Endothelial cell of umbilical vein (primary cell): Measurements from ENCODE around the gene EFHC2. TPM values are rescaled to one million over a fixed set of nuclear protein-coding genes. Genes with fewer than 3 reads are reported as not detected.

Source experiments
- BruUV-seq: library from RNA; stranded (reverse); fragments of 400-500 nt; replicated peaks from 2 replicates; lab custom pipeline; 2021; lab: Mats Ljungman, UMichigan
- CTCF ChIA-PET: fragments of 300-600, 350-600 bp; sonication (Branson Sonifier 250); formaldehyde crosslinking; loops from one replicate; lab custom pipeline; 2021; ENCODE audit warnings: antibody characterized with exemption, inconsistent platforms; lab: Charles Lee
- POLR2A ChIA-PET: fragments of 300-600, 350-600 bp; sonication (Branson Sonifier 250); formaldehyde crosslinking; loops from one replicate; lab custom pipeline; 2021; ENCODE audit warnings: antibody characterized with exemption, inconsistent platforms; lab: Charles Lee
- DNase-seq: peaks from one replicate; pipeline ENCODE4 v3.0.0-alpha.2; 2011; ENCODE audit warnings: low read depth, low spot score
- FAIRE-seq: peaks from 2 replicates; lab custom pipeline; 2011; peaks lifted over from hg19 to GRCh38; lab: Jason Lieb, UNC
- H2AFZ ChIP-seq: 2 replicates; pipeline ENCODE4 v1.6.0; 2012; ENCODE audit warnings: low read depth, low read length, control low read depth, inconsistent platforms
- H3K27ac ChIP-seq: 2 replicates; pipeline ENCODE4 v1.5.1; 2011; ENCODE audit warnings: low read depth, mild to moderate bottlenecking, control low read depth, low read length, moderate library complexity; ENCODE audit not compliant: insufficient read depth
- H3K27me3 ChIP-seq, 2 experiments: 2 replicates each; pipeline versions ENCODE4 v1.6.0 to v1.6.1; 2011; ENCODE audit warnings: low read length in 2 of 2, mixed read lengths in 1 of 2; ENCODE audit not compliant: control insufficient read depth in 2 of 2, insufficient read depth in 2 of 2
- H3K36me3 ChIP-seq, 2 experiments: 2 replicates in 1 of 2; 3 replicates in 1 of 2; pipeline ENCODE4 v1.5.1; 2011; ENCODE audit warnings: low read length in 2 of 2, mild to moderate bottlenecking in 1 of 2, moderate library complexity in 1 of 2; ENCODE audit not compliant: control insufficient read depth in 2 of 2, insufficient read depth in 2 of 2; ENCODE audit errors: extremely low read depth in 1 of 2
- H3K4me1 ChIP-seq: 3 replicates; pipeline ENCODE4 v1.5.1; 2011; ENCODE audit warnings: mild to moderate bottlenecking, low read length; ENCODE audit not compliant: control insufficient read depth, insufficient read depth; ENCODE audit errors: extremely low read depth
- H3K4me2 ChIP-seq: 2 replicates; pipeline ENCODE4 v1.6.1; 2011; ENCODE audit warnings: low read length, control low read depth, mixed read lengths; ENCODE audit not compliant: insufficient read depth
- H3K4me3 ChIP-seq, 3 experiments: fragments of 200-600 bp in 1 of 3; sonication (generic), shearing (Covaris generic) in 1 of 3; replicated peaks in 1 of 3; 2 replicates each; pipeline ENCODE4 v1.5.1; 2011 to 2016; ENCODE audit warnings: control low read depth in 3 of 3, low read length in 3 of 3, mild to moderate bottlenecking in 2 of 3, inconsistent platforms in 1 of 3, low read depth in 1 of 3, moderate library complexity in 1 of 3; ENCODE audit not compliant: insufficient read depth in 1 of 3
- H3K79me2 ChIP-seq: 2 replicates; pipeline ENCODE4 v1.6.0; 2012; ENCODE audit warnings: low read length, inconsistent platforms; ENCODE audit not compliant: control insufficient read depth, insufficient read depth
- H3K9ac ChIP-seq: replicated peaks from 2 replicates; pipeline ENCODE3; 2011; ENCODE audit warnings: low read length, control low read depth; ENCODE audit not compliant: insufficient read depth; ENCODE audit errors: extremely low read depth
- H3K9me1 ChIP-seq: replicated peaks from 3 replicates; pipeline ENCODE4 v1.6.0; 2011; ENCODE audit warnings: mild to moderate bottlenecking, low read length; ENCODE audit not compliant: control insufficient read depth, insufficient read depth; ENCODE audit errors: extremely low read depth
- H3K9me3 ChIP-seq: replicated peaks from 2 replicates; pipeline ENCODE4 v1.5.1; 2012; ENCODE audit warnings: low read length, inconsistent platforms; ENCODE audit not compliant: control insufficient read depth, insufficient read depth
- H4K20me1 ChIP-seq: replicated peaks from 2 replicates; pipeline ENCODE3; 2011; ENCODE audit warnings: mild to moderate bottlenecking, low read length; ENCODE audit not compliant: control insufficient read depth, insufficient read depth; ENCODE audit errors: extremely low read depth
- EZH2 ChIP-seq: IDR thresholded peaks from 2 replicates; pipeline ENCODE4 v1.6.1; 2012; ENCODE audit warnings: borderline replicate concordance, low read depth, mild to moderate bottlenecking, moderate library complexity, low read length, inconsistent platforms; ENCODE audit not compliant: severe bottlenecking
- FOS ChIP-seq: IDR thresholded peaks from 2 replicates; pipeline ENCODE4 v1.6.1; 2011; ENCODE audit warnings: mild to moderate bottlenecking, low read length, moderate library complexity, borderline replicate concordance; ENCODE audit not compliant: insufficient read depth
- GATA2 ChIP-seq: IDR thresholded peaks from 2 replicates; pipeline ENCODE4 v1.7.0; 2011; ENCODE audit warnings: low read depth, mild to moderate bottlenecking, moderate library complexity, mixed read lengths, low read length; ENCODE audit not compliant: insufficient read length, insufficient read depth
- JUN ChIP-seq: IDR thresholded peaks from 2 replicates; pipeline ENCODE4 v1.6.1; 2011; ENCODE audit warnings: borderline replicate concordance, low read depth; ENCODE audit not compliant: insufficient read length, insufficient read depth
- MYC ChIP-seq: IDR thresholded peaks from one replicate; pipeline ENCODE4 v1.6.1; 2011; ENCODE audit warnings: mild to moderate bottlenecking, low read depth, low read length
- POLR2AphosphoS5 ChIP-seq: IDR thresholded peaks from 2 replicates; pipeline ENCODE4 v1.6.1; 2012; ENCODE audit warnings: low read depth, mild to moderate bottlenecking, control low read depth, low read length, moderate library complexity; ENCODE audit not compliant: insufficient read depth
- dilution Hi-C: fragments of 300-500 bp; cut with MboI; formaldehyde crosslinking; loops from one replicate; pipeline ENCODE4 v1.15.0; 2019; ENCODE audit warnings: low sequenced_read_pairs; ENCODE audit not compliant: extremely low pct_ligation_motif_present
- intact Hi-C: fragments of 100-400 bp; cut with micrococcal nuclease; formaldehyde crosslinking; loops from one replicate; pipeline ENCODE4 v1.10.0; 2022
- polyA plus RNA-seq, 4 experiments: library from polyadenylated mRNA; depleted of rRNA in 3 of 4; stranded (reverse) in 3 of 4; unstranded in 1 of 4; fragments of >200 nt; gene quantifications; 2 replicates each; pipeline versions ENCODE4 v1.2.1 to v1.2.3, GENCODE V29; 2011 to 2012; ENCODE audit warnings: missing spikeins in 1 of 4
- total RNA-seq: library from RNA; stranded (reverse); gene quantifications from 2 replicates; pipeline ENCODE4 v1.2.3, GENCODE V29; 2021
- TF ChIP-seq, protein P1 (sequence below): IDR thresholded peaks from 2 replicates; pipeline ENCODE4 v1.6.1; 2011; ENCODE audit not compliant: insufficient read depth, insufficient read length
- TF ChIP-seq, protein P2 (sequence below), 2 donors: IDR thresholded peaks; 1 replicate in 1 of 2; 2 replicates in 1 of 2; pipeline ENCODE4 v1.5.1; 2011; ENCODE audit warnings: low read length in 2 of 2, mild to moderate bottlenecking in 2 of 2, moderate library complexity in 2 of 2, control low read depth in 1 of 2, inconsistent platforms in 1 of 2, low read depth in 1 of 2; ENCODE audit not compliant: insufficient read depth in 1 of 2; ENCODE audit errors: extremely low read depth in 1 of 2

Gene EFHC2
- total and polyA plus RNA-seq, 2 donors (not counting 3 experiments of a cell fraction or from before 2014, with no cell fraction given): not detected

DNA sequence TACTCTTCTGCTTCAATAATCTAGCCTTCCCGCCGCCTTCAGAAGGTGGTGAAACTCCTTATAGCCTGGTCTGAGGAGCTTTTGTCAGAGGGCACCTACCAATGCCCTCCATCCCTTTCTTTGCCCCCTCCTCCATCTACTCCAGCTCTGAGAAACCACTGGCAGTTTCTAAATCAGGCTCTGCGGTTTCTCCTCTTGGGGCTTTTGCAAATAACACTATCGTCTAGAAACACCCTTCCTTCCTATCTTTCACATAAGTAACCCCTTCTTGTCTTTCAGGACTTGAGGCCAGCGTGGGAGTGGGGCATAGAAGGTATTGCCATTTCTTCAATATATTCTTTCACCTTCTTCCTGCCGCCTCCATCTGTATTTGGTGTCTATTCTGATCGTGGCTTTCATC lies 1.2 kb upstream of the EFHC2 start:
- no TSS peak for BruUV-seq
- Histone ChIP-seq H3K27ac (no peak overlapping the region), H3K4me1 (no peaks in the 10 kb centered on the region), H3K9ac (no peak overlapping the region), H4K20me1 (no peaks in the 10 kb centered on the region), H3K9me1 (no peaks in the 10 kb centered on the region), H3K9me3 (no peaks in the 10 kb centered on the region), H3K4me2 (no peak overlapping the region), H3K27me3 (no peaks in the 10 kb centered on the region), H2AFZ (no peak overlapping the region), H3K4me3 (no peak overlapping the region), H3K79me2 (no peaks in the 10 kb centered on the region), H3K36me3 (no peaks in the 10 kb centered on the region)
- FAIRE-seq: no peak
- ChIA-PET POLR2A (no interaction called here), CTCF (no interaction called here)
- TF ChIP-seq GATA2 (no peak), JUN (no peak), EZH2 (no peak), MYC (no peak), FOS (no peak), POLR2AphosphoS5 (no peak)
- TF ChIP-seq, protein P1, sequence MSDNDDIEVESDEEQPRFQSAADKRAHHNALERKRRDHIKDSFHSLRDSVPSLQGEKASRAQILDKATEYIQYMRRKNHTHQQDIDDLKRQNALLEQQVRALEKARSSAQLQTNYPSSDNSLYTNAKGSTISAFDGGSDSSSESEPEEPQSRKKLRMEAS: no peak
- TF ChIP-seq, protein P2, sequence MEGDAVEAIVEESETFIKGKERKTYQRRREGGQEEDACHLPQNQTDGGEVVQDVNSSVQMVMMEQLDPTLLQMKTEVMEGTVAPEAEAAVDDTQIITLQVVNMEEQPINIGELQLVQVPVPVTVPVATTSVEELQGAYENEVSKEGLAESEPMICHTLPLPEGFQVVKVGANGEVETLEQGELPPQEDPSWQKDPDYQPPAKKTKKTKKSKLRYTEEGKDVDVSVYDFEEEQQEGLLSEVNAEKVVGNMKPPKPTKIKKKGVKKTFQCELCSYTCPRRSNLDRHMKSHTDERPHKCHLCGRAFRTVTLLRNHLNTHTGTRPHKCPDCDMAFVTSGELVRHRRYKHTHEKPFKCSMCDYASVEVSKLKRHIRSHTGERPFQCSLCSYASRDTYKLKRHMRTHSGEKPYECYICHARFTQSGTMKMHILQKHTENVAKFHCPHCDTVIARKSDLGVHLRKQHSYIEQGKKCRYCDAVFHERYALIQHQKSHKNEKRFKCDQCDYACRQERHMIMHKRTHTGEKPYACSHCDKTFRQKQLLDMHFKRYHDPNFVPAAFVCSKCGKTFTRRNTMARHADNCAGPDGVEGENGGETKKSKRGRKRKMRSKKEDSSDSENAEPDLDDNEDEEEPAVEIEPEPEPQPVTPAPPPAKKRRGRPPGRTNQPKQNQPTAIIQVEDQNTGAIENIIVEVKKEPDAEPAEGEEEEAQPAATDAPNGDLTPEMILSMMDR (IDR thresholded peaks at IDR 0.05; ENCODE audit: extremely low read depth in 1 of 2, insufficient read depth in 1 of 2, low read depth in 1 of 2, low read length in 2 of 2): no peak
- dilution Hi-C loops (no loop called here), intact Hi-C loops (no loop called here)
- no peak for DNase-seq
